ENCODE measurements around the gene ARHGEF28. TPM values are rescaled to one million over a fixed set of nuclear protein-coding genes. Genes with fewer than 3 reads are reported as not detected.

The ARHGEF28 gene
- total and polyA plus RNA-seq, 4 donors: 4.8 to 27.8 (median 12.7) TPM

DNA sequence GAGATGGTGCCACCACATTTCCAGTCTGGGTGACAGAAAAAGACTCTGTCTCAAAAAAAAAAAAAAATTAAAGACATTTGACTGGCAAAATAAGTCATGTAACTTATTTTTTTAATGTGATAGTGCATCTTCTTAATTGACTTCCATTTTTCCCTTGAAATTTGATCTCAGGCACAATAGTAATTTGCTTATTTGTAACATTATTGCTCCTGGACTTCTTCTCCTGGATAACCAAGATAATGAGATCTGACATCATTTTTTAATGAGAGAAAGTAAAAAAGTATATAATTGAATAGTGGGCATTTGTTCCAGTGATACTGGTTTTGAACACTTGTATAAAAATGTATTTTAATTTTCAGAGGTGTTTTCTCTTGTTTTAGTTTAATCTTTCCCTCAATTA lies 3.5 kb downstream of the ARHGEF28 start:
- H3K27ac ChIP-seq (ENCODE audit: low read depth in 1 of 2, low read length in 2 of 2): no peak overlapping the region
- no peaks in the 10 kb centered on the region for H3K36me3 ChIP-seq (ENCODE audit: control insufficient read depth in 1 of 2, insufficient read depth in 2 of 2, low read length in 1 of 2)
- no peak for DNase-seq
- ATAC-seq (ENCODE audit: low FRiP score): no peak
- H3K4me1 ChIP-seq (ENCODE audit: control insufficient read depth in 1 of 2, insufficient read depth in 2 of 2, low read length in 2 of 2): peaks cover 0 to 3% of the 10 kb centered on the region in 2 donors
- intact Hi-C loops (cut with DNase I): loop anchor here in 1 of 2 donors (5.0 kb wide), 3 partner anchors 43 to 118 kb away; no protein-coding TSS in a partner anchor
- no peaks in the 10 kb centered on the region for H3K9me3 ChIP-seq (ENCODE audit: control insufficient read depth, low read length)
- H3K4me3 ChIP-seq (ENCODE audit: low read length in 2 of 2): no peak overlapping the region
- H3K27me3 ChIP-seq (ENCODE audit: control insufficient read depth in 1 of 2, insufficient read depth in 2 of 2, low read length in 1 of 2): no peaks in the 10 kb centered on the region

DNA sequence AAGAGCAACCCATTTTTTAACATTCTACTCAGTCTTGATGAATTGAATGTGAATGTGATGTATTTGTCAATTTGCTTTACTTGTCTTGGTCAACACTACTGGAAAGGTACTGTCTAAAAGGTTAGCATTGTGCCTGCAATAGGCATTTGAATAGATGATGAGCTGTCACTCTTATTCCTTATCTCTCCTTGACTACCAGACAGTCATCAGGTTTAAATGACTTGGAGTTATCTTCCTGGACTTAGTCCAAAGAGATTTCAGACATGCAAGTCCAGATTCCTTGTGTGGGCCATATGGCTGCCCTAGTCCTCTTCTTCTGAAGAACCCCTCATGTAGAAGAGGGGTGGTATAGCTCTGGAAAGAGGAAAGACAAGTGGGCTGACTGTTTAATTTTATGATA lies 4.8 kb downstream of the ARHGEF28 start:
- H3K27me3 ChIP-seq (ENCODE audit: control insufficient read depth in 1 of 2, insufficient read depth in 2 of 2, low read length in 1 of 2): no peaks in the 10 kb centered on the region
- H3K9me3 ChIP-seq (ENCODE audit: control insufficient read depth, low read length): no peaks in the 10 kb centered on the region
- intact Hi-C loops (cut with DNase I): no loop called here
- H3K4me1 ChIP-seq (ENCODE audit: control insufficient read depth in 1 of 2, insufficient read depth in 2 of 2, low read length in 2 of 2): no peaks in the 10 kb centered on the region
- no peak overlapping the region for H3K4me3 ChIP-seq (ENCODE audit: low read length in 2 of 2)
- ATAC-seq (ENCODE audit: low FRiP score) (no peak), DNase-seq (no peak)
- H3K36me3 ChIP-seq (ENCODE audit: control insufficient read depth in 1 of 2, insufficient read depth in 2 of 2, low read length in 1 of 2): no peaks in the 10 kb centered on the region
- H3K27ac ChIP-seq (ENCODE audit: low read depth in 1 of 2, low read length in 2 of 2): no peak overlapping the region

- no peaks in the 10 kb centered on the region for H3K4me1 ChIP-seq (ENCODE audit: control insufficient read depth in 1 of 2, insufficient read depth in 2 of 2, low read length in 2 of 2)
- no peaks in the 10 kb centered on the region for H3K27me3 ChIP-seq (ENCODE audit: control insufficient read depth in 1 of 2, insufficient read depth in 2 of 2, low read length in 1 of 2)
- intact Hi-C loops (cut with DNase I): no loop called here
- H3K27ac ChIP-seq (ENCODE audit: low read depth in 1 of 2, low read length in 2 of 2): no peak overlapping the region
- DNase-seq (no peak), ATAC-seq (ENCODE audit: low FRiP score) (no peak)
- H3K4me3 ChIP-seq (ENCODE audit: low read length in 2 of 2): no peak overlapping the region
- no peaks in the 10 kb centered on the region for H3K36me3 ChIP-seq (ENCODE audit: control insufficient read depth in 1 of 2, insufficient read depth in 2 of 2, low read length in 1 of 2)
- H3K9me3 ChIP-seq (ENCODE audit: control insufficient read depth, low read length): no peaks in the 10 kb centered on the region
These were observed 5.5 kb downstream of the ARHGEF28 start for GRCh38 chr5:73631500-73631899.

GRCh38 chr5:73633060-73633459 lies 7.1 kb downstream of the ARHGEF28 start:
- Histone ChIP-seq H3K4me1 (ENCODE audit: control insufficient read depth in 1 of 2, insufficient read depth in 2 of 2, low read length in 2 of 2) (no peaks in the 10 kb centered on the region), H3K4me3 (ENCODE audit: low read length in 2 of 2) (no peak overlapping the region), H3K27ac (ENCODE audit: low read depth in 1 of 2, low read length in 2 of 2) (no peak overlapping the region), H3K36me3 (ENCODE audit: control insufficient read depth in 1 of 2, insufficient read depth in 2 of 2, low read length in 1 of 2) (no peaks in the 10 kb centered on the region), H3K27me3 (ENCODE audit: control insufficient read depth in 1 of 2, insufficient read depth in 2 of 2, low read length in 1 of 2) (no peaks in the 10 kb centered on the region), H3K9me3 (ENCODE audit: control insufficient read depth, low read length) (no peaks in the 10 kb centered on the region)
- WGBS, 2 donors: 76 to 84% methylated on average over 5 of the region's 5 CpGs
- DNase-seq (no peak), ATAC-seq (ENCODE audit: low FRiP score) (no peak)
- intact Hi-C loops (cut with DNase I): no loop called here

GRCh38 chr5:73636408-73636807 lies 10.4 kb downstream of the ARHGEF28 start:
- Histone ChIP-seq H3K27me3 (ENCODE audit: control insufficient read depth in 1 of 2, insufficient read depth in 2 of 2, low read length in 1 of 2) (no peaks in the 10 kb centered on the region), H3K36me3 (ENCODE audit: control insufficient read depth in 1 of 2, insufficient read depth in 2 of 2, low read length in 1 of 2) (no peaks in the 10 kb centered on the region), H3K4me1 (ENCODE audit: control insufficient read depth in 1 of 2, insufficient read depth in 2 of 2, low read length in 2 of 2) (peaks cover 0 to 6% of the 10 kb centered on the region in 2 donors), H3K27ac (ENCODE audit: low read depth in 1 of 2, low read length in 2 of 2) (no peak overlapping the region), H3K4me3 (ENCODE audit: low read length in 2 of 2) (no peak overlapping the region), H3K9me3 (ENCODE audit: control insufficient read depth, low read length) (no peaks in the 10 kb centered on the region)
- intact Hi-C loops (cut with DNase I): no loop called here
- ATAC-seq (ENCODE audit: low FRiP score) (no peak), DNase-seq (no peak)
- WGBS, 2 donors: 83 to 87% methylated on average over 3 of the region's 3 CpGs

- H3K27ac ChIP-seq (ENCODE audit: low read depth in 1 of 2, low read length in 2 of 2): no peak overlapping the region
- no peaks in the 10 kb centered on the region for H3K36me3 ChIP-seq (ENCODE audit: control insufficient read depth in 1 of 2, insufficient read depth in 2 of 2, low read length in 1 of 2)
- intact Hi-C loops (cut with DNase I): no loop called here
- DNase-seq: no peak
- ATAC-seq (ENCODE audit: low FRiP score): no peak
- peaks cover 0 to 6% of the 10 kb centered on the region in 2 donors for H3K4me1 ChIP-seq (ENCODE audit: control insufficient read depth in 1 of 2, insufficient read depth in 2 of 2, low read length in 2 of 2)
- no peaks in the 10 kb centered on the region for H3K9me3 ChIP-seq (ENCODE audit: control insufficient read depth, low read length)
- H3K27me3 ChIP-seq (ENCODE audit: control insufficient read depth in 1 of 2, insufficient read depth in 2 of 2, low read length in 1 of 2): no peaks in the 10 kb centered on the region
- H3K4me3 ChIP-seq (ENCODE audit: low read length in 2 of 2): no peak overlapping the region
- 93 to 96% methylated on average over 2 of the region's 2 CpGs for WGBS, 2 donors
These were observed 11.6 kb downstream of the ARHGEF28 start for GRCh38 chr5:73637565-73637964.

DNA sequence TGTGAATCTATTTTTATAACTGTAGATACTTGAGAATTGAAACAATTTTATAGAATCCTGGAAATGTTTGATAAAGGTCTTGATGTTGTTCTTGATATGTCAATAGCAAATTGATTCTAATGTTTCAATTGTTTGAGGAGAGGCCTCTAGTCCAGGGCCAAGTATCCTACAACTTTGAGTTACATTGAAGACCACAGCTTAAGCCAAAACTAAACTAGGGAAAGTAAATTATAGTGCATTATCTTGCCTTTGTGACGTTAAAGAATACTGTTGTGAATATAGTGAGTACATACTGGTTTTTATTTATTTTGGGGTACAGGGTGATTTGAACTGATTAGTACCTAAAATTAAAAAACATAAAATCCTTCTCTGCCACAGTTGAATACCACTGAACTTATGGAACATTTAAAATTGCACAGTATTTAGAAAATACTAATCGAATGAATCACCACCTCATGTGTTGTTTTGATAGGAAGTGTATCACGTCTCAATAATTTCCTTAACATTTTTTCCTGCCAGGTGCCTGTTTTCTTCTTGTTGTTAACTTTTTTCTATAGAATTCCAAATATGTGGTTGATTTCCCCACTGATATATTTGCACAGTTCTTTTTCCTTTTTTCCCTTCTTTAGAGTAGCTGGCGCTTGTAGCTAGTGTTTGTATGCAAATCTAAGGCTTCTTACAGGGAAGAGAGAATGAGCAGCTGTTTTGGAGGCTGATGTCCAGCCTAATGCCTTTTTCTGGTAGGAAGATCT lies 12.5 kb downstream of the ARHGEF28 start:
- no peak for ATAC-seq (ENCODE audit: low FRiP score)
- no peak for DNase-seq
- intact Hi-C loops (cut with DNase I): no loop called here
- Histone ChIP-seq H3K4me3 (ENCODE audit: low read length in 2 of 2) (no peak overlapping the region), H3K27ac (ENCODE audit: low read depth in 1 of 2, low read length in 2 of 2) (peak overlapping the region in 1 of 2 donors; percentile 51), H3K4me1 (ENCODE audit: control insufficient read depth in 1 of 2, insufficient read depth in 2 of 2, low read length in 2 of 2) (peaks cover 0 to 6% of the 10 kb centered on the region in 2 donors), H3K36me3 (ENCODE audit: control insufficient read depth in 1 of 2, insufficient read depth in 2 of 2, low read length in 1 of 2) (no peaks in the 10 kb centered on the region), H3K9me3 (ENCODE audit: control insufficient read depth, low read length) (no peaks in the 10 kb centered on the region), H3K27me3 (ENCODE audit: control insufficient read depth in 1 of 2, insufficient read depth in 2 of 2, low read length in 1 of 2) (no peaks in the 10 kb centered on the region)
- 56% methylated on average over 4 of the region's 4 CpGs for WGBS, 2 donors

DNA sequence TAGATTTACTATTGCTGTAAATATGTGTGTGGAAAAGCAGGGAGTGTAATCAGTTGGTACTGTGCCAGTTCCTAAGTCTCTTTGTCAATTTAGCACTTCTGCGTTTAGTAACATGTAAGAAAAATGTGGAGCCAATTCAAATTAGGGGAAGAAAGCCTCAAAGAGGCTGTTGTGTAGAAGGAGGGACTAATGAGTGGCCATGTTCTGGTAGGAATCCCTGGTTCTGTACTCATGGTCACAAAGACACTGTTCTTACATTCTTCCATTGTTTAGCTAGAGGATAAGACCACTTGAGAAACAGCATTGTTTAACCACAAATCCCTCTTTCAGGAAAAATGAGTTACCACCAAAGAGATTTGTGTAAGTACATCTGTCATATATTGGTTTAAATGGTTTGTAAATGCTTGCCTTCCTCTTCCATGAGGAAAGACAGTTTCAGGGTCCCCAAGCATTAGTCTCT lies 14.9 kb downstream of the ARHGEF28 start:
- no peak overlapping the region for H3K27ac ChIP-seq (ENCODE audit: low read depth in 1 of 2, low read length in 2 of 2)
- WGBS, 2 donors: 50 to 67% methylated on average over 1 of the region's 1 CpG
- H3K27me3 ChIP-seq (ENCODE audit: control insufficient read depth in 1 of 2, insufficient read depth in 2 of 2, low read length in 1 of 2): no peaks in the 10 kb centered on the region
- intact Hi-C loops (cut with DNase I): no loop called here
- H3K36me3 ChIP-seq (ENCODE audit: control insufficient read depth in 1 of 2, insufficient read depth in 2 of 2, low read length in 1 of 2): no peaks in the 10 kb centered on the region
- H3K4me1 ChIP-seq (ENCODE audit: control insufficient read depth in 1 of 2, insufficient read depth in 2 of 2, low read length in 2 of 2): peaks cover 0 to 6% of the 10 kb centered on the region in 2 donors
- no peak overlapping the region for H3K4me3 ChIP-seq (ENCODE audit: low read length in 2 of 2)
- H3K9me3 ChIP-seq (ENCODE audit: control insufficient read depth, low read length): no peaks in the 10 kb centered on the region
- ATAC-seq (ENCODE audit: low FRiP score) (no peak), DNase-seq (no peak)

DNA sequence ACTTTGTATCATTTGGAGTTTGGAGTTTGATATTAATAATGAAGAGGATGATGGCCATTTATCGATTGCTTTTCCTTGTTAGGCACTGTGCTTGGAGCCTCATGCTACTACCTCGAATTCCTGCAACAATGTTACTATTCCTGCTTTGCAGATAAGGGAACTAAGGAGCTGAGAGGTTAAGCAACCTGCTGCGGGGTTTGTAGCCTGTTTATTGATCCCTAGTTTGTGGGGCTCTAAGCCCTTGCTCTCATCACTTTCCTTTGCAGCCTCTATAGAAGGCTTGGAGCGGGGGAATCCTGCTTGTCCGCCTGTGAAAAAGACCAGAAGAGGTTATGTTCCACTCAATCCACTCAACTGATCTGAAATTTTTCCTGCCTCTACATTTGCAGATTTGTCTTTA lies 15.8 kb downstream of the ARHGEF28 start:
- no peak for ATAC-seq (ENCODE audit: low FRiP score)
- DNase-seq: no peak
- H3K36me3 ChIP-seq (ENCODE audit: control insufficient read depth in 1 of 2, insufficient read depth in 2 of 2, low read length in 1 of 2): peaks cover 0 to 1% of the 10 kb centered on the region in 2 donors
- no peaks in the 10 kb centered on the region for H3K9me3 ChIP-seq (ENCODE audit: control insufficient read depth, low read length)
- intact Hi-C loops (cut with DNase I): no loop called here
- H3K27me3 ChIP-seq (ENCODE audit: control insufficient read depth in 1 of 2, insufficient read depth in 2 of 2, low read length in 1 of 2): no peaks in the 10 kb centered on the region
- peaks cover 0 to 10% of the 10 kb centered on the region in 2 donors for H3K4me1 ChIP-seq (ENCODE audit: control insufficient read depth in 1 of 2, insufficient read depth in 2 of 2, low read length in 2 of 2)
- no peak overlapping the region for H3K4me3 ChIP-seq (ENCODE audit: low read length in 2 of 2)
- no peak overlapping the region for H3K27ac ChIP-seq (ENCODE audit: low read depth in 1 of 2, low read length in 2 of 2)
- WGBS, 2 donors: 82 to 85% methylated on average over 5 of the region's 5 CpGs
